HL-60 (cell line): Measurements from ENCODE around the gene SORCS2.

Experiments
- POLR2AphosphoS5 ChIP-seq: IDR thresholded peaks from 2 replicates; pipeline ENCODE4 v1.6.1; 2012; ENCODE audit warnings: low read depth
- TF ChIP-seq, protein P1 (sequence below): IDR thresholded peaks from one replicate; pipeline ENCODE4 v1.5.1; 2011; ENCODE audit warnings: low read length, control low read depth, inconsistent platforms; ENCODE audit not compliant: insufficient read depth

DNA sequence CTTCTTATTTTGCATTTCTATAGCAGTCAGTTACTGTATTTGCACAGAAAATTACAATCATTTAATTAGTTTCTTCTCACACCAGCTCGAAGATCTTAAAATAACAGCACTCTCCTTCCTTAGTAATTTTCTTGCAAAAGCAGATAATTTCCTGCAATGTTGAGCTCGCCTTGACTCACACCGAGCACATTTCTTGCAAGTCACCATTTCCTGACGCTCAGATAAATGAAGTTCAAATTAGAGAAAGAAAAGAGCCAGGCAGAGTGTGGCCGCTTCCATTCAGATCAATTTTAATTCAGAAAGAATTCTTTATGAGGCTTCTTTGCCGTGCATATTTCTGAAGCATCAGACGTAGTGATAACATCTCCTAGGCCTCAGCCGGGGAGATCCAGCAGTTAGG is 10.1 kb downstream of the SORCS2 start:
- TF ChIP-seq, protein P1, sequence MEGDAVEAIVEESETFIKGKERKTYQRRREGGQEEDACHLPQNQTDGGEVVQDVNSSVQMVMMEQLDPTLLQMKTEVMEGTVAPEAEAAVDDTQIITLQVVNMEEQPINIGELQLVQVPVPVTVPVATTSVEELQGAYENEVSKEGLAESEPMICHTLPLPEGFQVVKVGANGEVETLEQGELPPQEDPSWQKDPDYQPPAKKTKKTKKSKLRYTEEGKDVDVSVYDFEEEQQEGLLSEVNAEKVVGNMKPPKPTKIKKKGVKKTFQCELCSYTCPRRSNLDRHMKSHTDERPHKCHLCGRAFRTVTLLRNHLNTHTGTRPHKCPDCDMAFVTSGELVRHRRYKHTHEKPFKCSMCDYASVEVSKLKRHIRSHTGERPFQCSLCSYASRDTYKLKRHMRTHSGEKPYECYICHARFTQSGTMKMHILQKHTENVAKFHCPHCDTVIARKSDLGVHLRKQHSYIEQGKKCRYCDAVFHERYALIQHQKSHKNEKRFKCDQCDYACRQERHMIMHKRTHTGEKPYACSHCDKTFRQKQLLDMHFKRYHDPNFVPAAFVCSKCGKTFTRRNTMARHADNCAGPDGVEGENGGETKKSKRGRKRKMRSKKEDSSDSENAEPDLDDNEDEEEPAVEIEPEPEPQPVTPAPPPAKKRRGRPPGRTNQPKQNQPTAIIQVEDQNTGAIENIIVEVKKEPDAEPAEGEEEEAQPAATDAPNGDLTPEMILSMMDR: no peak
- no peak for TF ChIP-seq POLR2AphosphoS5
